HEK293 (cell line): Measurements from ENCODE around the gene TLCD4.
A peak's percentile ranks its signal among the peaks of the same experiment; 100 is the strongest.

Experiments used
- BCL6B ChIP-seq: fragments of 450-650 bp; formaldehyde crosslinking; IDR thresholded peaks from 2 replicates; pipeline ENCODE4 v1.5.1; 2017; ENCODE audit warnings: missing biosample characterization, missing genetic modification characterization
- EGR2 ChIP-seq: fragments of 450-650 bp; formaldehyde crosslinking; IDR thresholded peaks from 2 replicates; pipeline ENCODE4 v1.5.1; 2016; ENCODE audit warnings: low read depth, missing biosample characterization, missing genetic modification characterization
- GFI1B ChIP-seq: fragments of 450-650 bp; formaldehyde crosslinking; IDR thresholded peaks from 2 replicates; pipeline ENCODE4 v1.5.1; 2016; ENCODE audit warnings: missing biosample characterization, missing genetic modification characterization
- IKZF3 ChIP-seq: fragments of 450-650 bp; IDR thresholded peaks from 2 replicates; pipeline ENCODE4 v1.5.0; 2018; ENCODE audit warnings: missing biosample characterization, mild to moderate bottlenecking, missing genetic modification characterization, moderate library complexity
- KLF16 ChIP-seq: fragments of 450-650 bp; formaldehyde crosslinking; IDR thresholded peaks from 2 replicates; pipeline ENCODE4 v1.5.1; 2017; ENCODE audit warnings: missing biosample characterization, missing genetic modification characterization
- PRDM6 ChIP-seq: fragments of 450-650 bp; formaldehyde crosslinking; IDR thresholded peaks from 2 replicates; pipeline ENCODE4 v1.5.1; 2017; ENCODE audit warnings: missing biosample characterization, missing genetic modification characterization
- REST ChIP-seq: fragments of 450-650 bp; formaldehyde crosslinking; IDR thresholded peaks from 2 replicates; pipeline ENCODE4 v1.5.1; 2016; ENCODE audit warnings: missing biosample characterization, missing genetic modification characterization
- SP7 ChIP-seq: fragments of 450-650 bp; formaldehyde crosslinking; IDR thresholded peaks from 2 replicates; pipeline ENCODE4 v1.5.1; 2016; ENCODE audit warnings: missing biosample characterization, missing genetic modification characterization
- ZBTB17 ChIP-seq: fragments of 450-650 bp; formaldehyde crosslinking; IDR thresholded peaks from 2 replicates; pipeline ENCODE4 v1.5.1; 2016; ENCODE audit warnings: missing biosample characterization, missing genetic modification characterization
- ZBTB26 ChIP-seq: fragments of 450-650 bp; formaldehyde crosslinking; optimal IDR thresholded peaks from 2 replicates; pipeline ENCODE3; 2016; ENCODE audit warnings: missing biosample characterization, mild to moderate bottlenecking, missing genetic modification characterization
- ZBTB8A ChIP-seq: fragments of 450-650 bp; formaldehyde crosslinking; IDR thresholded peaks from 2 replicates; pipeline ENCODE4 v1.5.1; 2016; ENCODE audit warnings: missing biosample characterization, missing genetic modification characterization
- ZEB2 ChIP-seq: fragments of 450-650 bp; formaldehyde crosslinking; IDR thresholded peaks from 2 replicates; pipeline ENCODE4 v1.5.1; 2016; ENCODE audit warnings: missing biosample characterization, missing genetic modification characterization
- ZNF140 ChIP-seq: fragments of 450-650 bp; formaldehyde crosslinking; IDR thresholded peaks from 2 replicates; pipeline ENCODE4 v1.5.1; 2016; ENCODE audit warnings: missing biosample characterization, missing genetic modification characterization
- ZNF2 ChIP-seq: fragments of 450-650 bp; formaldehyde crosslinking; IDR thresholded peaks from 2 replicates; pipeline ENCODE4 v1.5.1; 2016; ENCODE audit warnings: missing biosample characterization, missing genetic modification characterization
- ZNF280D ChIP-seq: fragments of 450-650 bp; formaldehyde crosslinking; IDR thresholded peaks from 2 replicates; pipeline ENCODE4 v1.5.1; 2016; ENCODE audit warnings: missing biosample characterization, missing genetic modification characterization
- ZNF324 ChIP-seq: fragments of 450-650 bp; formaldehyde crosslinking; IDR thresholded peaks from 2 replicates; pipeline ENCODE4 v1.5.1; 2016; ENCODE audit warnings: missing biosample characterization, missing genetic modification characterization
- ZNF560 ChIP-seq: fragments of 450-650 bp; formaldehyde crosslinking; IDR thresholded peaks from 2 replicates; pipeline ENCODE4 v1.5.1; 2017; ENCODE audit warnings: missing biosample characterization, missing genetic modification characterization, borderline replicate concordance
- ZNF600 ChIP-seq: fragments of 450-650 bp; formaldehyde crosslinking; IDR thresholded peaks from 2 replicates; pipeline ENCODE4 v1.5.1; 2016; ENCODE audit warnings: missing biosample characterization, missing genetic modification characterization
- ZNF645 ChIP-seq: fragments of 450-650 bp; formaldehyde crosslinking; IDR thresholded peaks from 2 replicates; pipeline ENCODE4; 2016; ENCODE audit warnings: missing biosample characterization, missing genetic modification characterization
- ZNF664 ChIP-seq: fragments of 450-650 bp; formaldehyde crosslinking; IDR thresholded peaks from 2 replicates; pipeline ENCODE4 v1.5.1; 2016; ENCODE audit warnings: missing biosample characterization, missing genetic modification characterization
- ZNF768 ChIP-seq: fragments of 450-650 bp; formaldehyde crosslinking; IDR thresholded peaks from 2 replicates; pipeline ENCODE4 v1.5.1; 2018; ENCODE audit warnings: missing biosample characterization, mild to moderate bottlenecking, missing genetic modification characterization
- ZNF785 ChIP-seq: fragments of 450-650 bp; formaldehyde crosslinking; IDR thresholded peaks from 2 replicates; pipeline ENCODE4 v1.5.1; 2016; ENCODE audit warnings: missing biosample characterization, missing genetic modification characterization
- ZNF843 ChIP-seq: fragments of 450-650 bp; formaldehyde crosslinking; IDR thresholded peaks from 2 replicates; pipeline ENCODE4 v1.5.1; 2016; ENCODE audit warnings: missing biosample characterization, missing genetic modification characterization
- ZXDB ChIP-seq: fragments of 450-650 bp; formaldehyde crosslinking; IDR thresholded peaks from 2 replicates; pipeline ENCODE4 v1.5.1; 2016; ENCODE audit warnings: missing biosample characterization, missing genetic modification characterization

Gene TLCD4

GRCh38 chr1:95116580-95117206, 462 bp upstream of the TLCD4 start (continued):
- peak; percentile 87; the same call in 1 of the 2 replicates for TF ChIP-seq ZBTB8A (tag by site-specific recombination)
- no peak for TF ChIP-seq ZNF664
- peak; percentile 40; the same call in 1 of the 2 replicates for TF ChIP-seq REST (tag by site-specific recombination)
- peak; percentile 70 for TF ChIP-seq EGR2 (tag by site-specific recombination)
- peak; percentile 53; the same call in 1 of the 2 replicates for TF ChIP-seq KLF16 (tag by site-specific recombination)
- peak; percentile 58 for TF ChIP-seq IKZF3
- no peak for TF ChIP-seq ZNF560 (tag by site-specific recombination)
- no peak for TF ChIP-seq ZNF645
- TF ChIP-seq ZNF785: no peak
- peak; percentile 41 for TF ChIP-seq ZBTB26 (tag by site-specific recombination)
- TF ChIP-seq SP7: peak; percentile 42; the same call in 1 of the 2 replicates
- no peak for TF ChIP-seq GFI1B (tag by site-specific recombination)
- peak; percentile 57 for TF ChIP-seq ZXDB
- peak; percentile 42; the same call in 1 of the 2 replicates for TF ChIP-seq ZBTB17
- 0 out of 2 replicates have a peak, but pooled peaks have one; percentile 33 for TF ChIP-seq ZNF324 (tag by site-specific recombination)
- TF ChIP-seq ZNF600 (tag by site-specific recombination): peak; percentile 76
- no peak for TF ChIP-seq ZNF140 (tag by site-specific recombination)
- peak; percentile 86 for TF ChIP-seq ZEB2 (tag by site-specific recombination)
- no peak for TF ChIP-seq ZNF843
- no peak for TF ChIP-seq ZNF280D (tag by site-specific recombination)
- TF ChIP-seq PRDM6 (tag by site-specific recombination): no peak
- TF ChIP-seq ZNF2 (tag by site-specific recombination): peak; percentile 61; the same call in 1 of the 2 replicates
- no peak for TF ChIP-seq ZNF768 (tag by site-specific recombination)
- TF ChIP-seq BCL6B (tag by site-specific recombination): peak; percentile 84
